Tibial nerve (tissue), 4 donors: ENCODE data around the gene KLHL20. TPM values are rescaled to one million over a fixed set of nuclear protein-coding genes. Genes with fewer than 3 reads are reported as not detected.
"Not testable (repeated sequence)": the region's sequence is repeated elsewhere in the genome, so short reads cannot be mapped to it uniquely, and the experiment has no call there.

Experiments
- DNase-seq, 2 donors: peaks; one replicate each; pipeline ENCODE4 v3.0.0-alpha.2; 2019; ENCODE audit warnings: low spot score in 2 of 2
- H3K27ac ChIP-seq, 4 donors: fragments of 200-600 bp; sonication (generic) in 3 of 4; one replicate each; pipeline ENCODE4 v1.5.1; 2017 to 2019; ENCODE audit warnings: mild to moderate bottlenecking in 1 of 4
- H3K27me3 ChIP-seq, 2 donors: fragments of 200-600 bp; sonication (generic) in 1 of 2; one replicate each; pipeline versions ENCODE4 v1.5.1 to v1.6.0; 2017 to 2019
- H3K36me3 ChIP-seq, 3 donors: fragments of 200-600 bp; sonication (generic); one replicate each; pipeline ENCODE4 v1.5.1; 2018 to 2019
- H3K4me1 ChIP-seq, 4 donors: fragments of 200-600 bp; sonication (generic) in 3 of 4; one replicate each; pipeline ENCODE4 v1.5.1; 2017 to 2019
- H3K4me3 ChIP-seq, 4 donors: fragments of 200-600 bp; sonication (generic) in 3 of 4; one replicate each; pipeline ENCODE4 v1.5.1; 2017 to 2019; ENCODE audit warnings: mild to moderate bottlenecking in 1 of 4, moderate library complexity in 1 of 4
- H3K9me3 ChIP-seq, 4 donors: fragments of 200-600 bp; sonication (generic) in 3 of 4; one replicate each; pipeline ENCODE4 v1.5.1; 2017 to 2019
- EP300 ChIP-seq, 2 donors: sonication (generic); formaldehyde crosslinking; IDR thresholded peaks; one replicate each; pipeline ENCODE4 v1.6.1; 2017; ENCODE audit warnings: antibody characterized with exemption in 2 of 2, mild to moderate bottlenecking in 1 of 2
- POLR2A ChIP-seq, 2 donors: fragments of 450-650 bp; IDR thresholded peaks; one replicate each; pipeline ENCODE4 v1.6.1; 2017; ENCODE audit warnings: antibody characterized with exemption in 2 of 2, mild to moderate bottlenecking in 2 of 2, moderate library complexity in 2 of 2
- WGBS, 2 donors: methylation state at CpG; one replicate each; pipeline ENCODE4 v1.1.5; 2018; 5-methylcytosine and 5-hydroxymethylcytosine counted together
- total RNA-seq, 4 donors: library from RNA; depleted of rRNA; stranded (reverse); fragments of >200 nt; gene quantifications; one replicate each; pipeline ENCODE4 v1.1.0, GENCODE V29; 2016
- TF ChIP-seq, protein P1 (sequence below), 5 experiments: fragments of 200-600 bp in 3 of 5; fragments of 450-650 bp in 2 of 5; sonication (generic) in 3 of 5; IDR thresholded peaks; one replicate each; pipeline ENCODE4 v1.5.1; 2016 to 2019; ENCODE audit warnings: antibody characterized with exemption in 5 of 5, mild to moderate bottlenecking in 3 of 5, moderate library complexity in 2 of 5

The KLHL20 gene
- total RNA-seq, 4 donors from 2014 or later = 19.2 to 64.9 (median 34.6) TPM

- no peak overlapping the region for H3K27ac ChIP-seq
- 91 to 93% methylated on average over 5 of the region's 5 CpGs for WGBS, 2 donors
- no peak overlapping the region for H3K4me3 ChIP-seq
- DNase-seq = no peak
- H3K4me1 ChIP-seq = no peaks in the 10 kb centered on the region
- H3K36me3 ChIP-seq = peaks cover 0 to 74% (median 0%) of the 10 kb centered on the region in 3 donors
- TF ChIP-seq POLR2A (IDR thresholded peaks at IDR 0.05) = no peak
- peaks cover 0 to 16% (median 0%) of the 10 kb centered on the region in 4 donors for H3K9me3 ChIP-seq
- no peaks in the 10 kb centered on the region for H3K27me3 ChIP-seq
Observed at GRCh38 chr1:173775578-173776226, 60.9 kb downstream of the KLHL20 start.

DNA sequence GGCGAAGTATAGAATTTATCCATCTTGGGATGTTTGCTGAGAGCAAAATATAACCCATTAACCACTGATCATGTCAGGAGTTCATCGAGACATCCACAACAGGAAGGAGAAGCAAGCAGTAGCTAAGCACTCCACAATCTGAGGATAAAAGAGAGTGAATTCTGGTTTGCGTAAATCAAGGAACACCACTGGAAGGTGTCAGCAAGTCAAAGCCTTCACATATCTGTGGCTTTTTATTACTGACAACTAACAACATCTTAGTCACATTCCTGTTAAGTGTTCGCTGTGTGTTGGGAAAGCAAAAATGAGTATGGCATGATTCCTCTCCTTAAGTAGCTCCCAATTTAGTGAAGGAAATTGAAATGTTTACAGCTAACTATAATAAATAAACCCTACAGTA lies 65.2 kb downstream of the KLHL20 start:
- no peaks in the 10 kb centered on the region for H3K27me3 ChIP-seq
- DNase-seq = no peak
- TF ChIP-seq POLR2A (IDR thresholded peaks at IDR 0.05) (no peak), EP300 (IDR thresholded peaks at IDR 0.05) (no peak)
- TF ChIP-seq, protein P1, sequence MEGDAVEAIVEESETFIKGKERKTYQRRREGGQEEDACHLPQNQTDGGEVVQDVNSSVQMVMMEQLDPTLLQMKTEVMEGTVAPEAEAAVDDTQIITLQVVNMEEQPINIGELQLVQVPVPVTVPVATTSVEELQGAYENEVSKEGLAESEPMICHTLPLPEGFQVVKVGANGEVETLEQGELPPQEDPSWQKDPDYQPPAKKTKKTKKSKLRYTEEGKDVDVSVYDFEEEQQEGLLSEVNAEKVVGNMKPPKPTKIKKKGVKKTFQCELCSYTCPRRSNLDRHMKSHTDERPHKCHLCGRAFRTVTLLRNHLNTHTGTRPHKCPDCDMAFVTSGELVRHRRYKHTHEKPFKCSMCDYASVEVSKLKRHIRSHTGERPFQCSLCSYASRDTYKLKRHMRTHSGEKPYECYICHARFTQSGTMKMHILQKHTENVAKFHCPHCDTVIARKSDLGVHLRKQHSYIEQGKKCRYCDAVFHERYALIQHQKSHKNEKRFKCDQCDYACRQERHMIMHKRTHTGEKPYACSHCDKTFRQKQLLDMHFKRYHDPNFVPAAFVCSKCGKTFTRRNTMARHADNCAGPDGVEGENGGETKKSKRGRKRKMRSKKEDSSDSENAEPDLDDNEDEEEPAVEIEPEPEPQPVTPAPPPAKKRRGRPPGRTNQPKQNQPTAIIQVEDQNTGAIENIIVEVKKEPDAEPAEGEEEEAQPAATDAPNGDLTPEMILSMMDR (IDR thresholded peaks at IDR 0.05) = no peak
- 95% methylated on average over 4 of the region's 4 CpGs for WGBS, 2 donors
- peaks cover 0 to 16% (median 0%) of the 10 kb centered on the region in 4 donors for H3K9me3 ChIP-seq
- no peaks in the 10 kb centered on the region for H3K4me1 ChIP-seq
- H3K36me3 ChIP-seq = peaks cover 0 to 93% (median 9%) of the 10 kb centered on the region in 3 donors
- H3K4me3 ChIP-seq = no peak overlapping the region
- no peak overlapping the region for H3K27ac ChIP-seq

DNA sequence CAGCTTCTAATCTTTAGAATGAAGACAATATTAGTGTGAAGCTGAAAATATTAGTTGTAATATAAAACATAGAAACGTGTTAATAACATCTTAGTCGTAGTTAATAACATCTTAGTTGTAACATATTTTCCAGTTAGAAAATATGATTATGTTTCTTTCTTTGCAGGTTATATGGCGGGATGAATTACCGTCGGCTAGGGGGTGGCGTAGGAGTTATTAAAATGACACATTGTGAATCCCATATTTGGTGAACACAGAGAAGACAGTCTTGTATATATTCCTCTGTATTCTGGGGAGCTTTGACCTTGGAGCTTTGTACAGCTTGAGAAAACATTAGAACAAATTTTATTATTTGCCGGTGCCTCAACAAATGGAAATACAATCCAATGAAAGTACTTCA lies 70.2 kb downstream of the KLHL20 start:
- Histone ChIP-seq H3K36me3 (peaks cover 0 to 93% (median 9%) of the 10 kb centered on the region in 3 donors), H3K9me3 (no peaks in the 10 kb centered on the region), H3K27me3 (no peaks in the 10 kb centered on the region), H3K4me3 (no peak overlapping the region), H3K4me1 (no peaks in the 10 kb centered on the region), H3K27ac (no peak overlapping the region)
- DNase-seq = no peak
- WGBS, 2 donors = 89 to 90% methylated on average over 7 of the region's 7 CpGs
- no peak for TF ChIP-seq EP300 (IDR thresholded peaks at IDR 0.05)
- TF ChIP-seq, protein P1 (IDR thresholded peaks at IDR 0.05) = no peak
- TF ChIP-seq POLR2A (IDR thresholded peaks at IDR 0.05) = no peak

DNA sequence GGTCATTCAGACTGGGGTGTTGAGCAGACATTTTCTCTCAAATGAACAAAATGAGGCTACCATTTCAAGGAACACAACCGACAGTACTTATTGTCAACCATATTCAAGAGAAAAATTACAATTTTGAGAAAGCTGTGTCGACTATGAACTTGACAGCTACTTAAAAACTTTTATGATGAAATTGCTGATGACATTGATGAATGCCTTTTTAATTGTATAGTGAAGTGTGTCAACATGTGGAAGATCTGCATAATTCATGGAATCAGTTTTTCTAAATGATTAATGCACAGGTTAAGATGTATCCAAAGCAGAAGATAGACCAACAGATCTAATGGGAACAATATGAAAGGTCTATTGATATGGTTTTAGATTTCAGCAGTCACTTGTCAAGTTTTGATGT lies 75.1 kb downstream of the KLHL20 start:
- Histone ChIP-seq H3K27me3 (no peaks in the 10 kb centered on the region), H3K27ac (no peak overlapping the region), H3K4me1 (no peaks in the 10 kb centered on the region), H3K36me3 (peaks cover 0 to 53% (median 0%) of the 10 kb centered on the region in 3 donors), H3K4me3 (no peak overlapping the region), H3K9me3 (no peaks in the 10 kb centered on the region)
- no peak for TF ChIP-seq EP300 (IDR thresholded peaks at IDR 0.05)
- no peak for TF ChIP-seq POLR2A (IDR thresholded peaks at IDR 0.05)
- TF ChIP-seq, protein P1 (IDR thresholded peaks at IDR 0.05) = no peak
- 92 to 97% methylated on average over 2 of the region's 2 CpGs for WGBS, 2 donors
- no peak for DNase-seq

DNA sequence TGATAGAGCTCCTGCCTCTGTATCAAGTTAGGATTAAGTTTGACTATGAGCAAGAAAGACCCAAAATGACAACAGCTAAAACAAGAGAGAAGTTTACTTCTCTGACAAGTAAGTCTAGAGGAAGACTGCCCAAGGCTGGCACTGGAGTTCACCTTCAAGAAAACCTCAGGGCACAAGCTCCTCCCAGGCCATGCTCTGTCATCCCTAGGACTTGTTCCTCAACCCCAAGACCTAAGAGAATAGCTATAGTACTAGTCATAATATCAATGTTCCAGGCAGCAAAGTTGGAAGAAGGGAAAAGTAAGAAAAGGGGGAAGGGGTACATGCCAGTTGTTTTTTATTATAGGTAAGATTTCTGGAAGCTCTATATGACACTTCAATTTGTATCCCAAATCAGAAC lies 83.3 kb downstream of the KLHL20 start:
- peaks cover 0 to 16% (median 1%) of the 10 kb centered on the region in 3 donors for H3K36me3 ChIP-seq
- no peaks in the 10 kb centered on the region for H3K4me1 ChIP-seq
- H3K4me3 ChIP-seq = no peak overlapping the region
- H3K9me3 ChIP-seq = peaks cover 0 to 7% (median 0%) of the 10 kb centered on the region in 4 donors
- no peak overlapping the region for H3K27ac ChIP-seq
- TF ChIP-seq, protein P1 (IDR thresholded peaks at IDR 0.05) = no peak
- TF ChIP-seq POLR2A (IDR thresholded peaks at IDR 0.05) = no peak
- no peak for TF ChIP-seq EP300 (IDR thresholded peaks at IDR 0.05)
- no peak for DNase-seq
- no peaks in the 10 kb centered on the region for H3K27me3 ChIP-seq

DNA sequence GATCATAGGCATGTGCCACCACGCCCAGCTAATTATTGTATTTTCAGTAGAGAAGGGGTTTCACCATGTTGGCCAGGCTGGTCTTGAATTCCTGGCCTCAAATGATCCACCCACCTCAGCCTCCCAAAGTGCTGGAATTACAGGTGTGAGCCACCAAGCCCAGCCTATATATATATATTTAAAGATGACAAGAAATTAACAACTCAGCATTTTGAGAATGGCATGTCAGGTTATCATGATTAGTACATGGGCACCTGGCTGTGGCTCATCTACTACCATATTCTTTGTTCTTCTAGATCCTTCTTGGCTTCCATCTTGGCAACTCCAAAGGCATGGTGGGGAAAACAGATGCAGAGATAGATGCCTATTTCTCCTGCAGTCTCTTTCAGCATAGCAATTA lies 85.2 kb downstream of the KLHL20 start:
- WGBS, 2 donors = 92 to 100% methylated on average over 1 of the region's 1 CpG
- H3K27me3 ChIP-seq, DNase-seq, H3K4me1 ChIP-seq, H3K4me3 ChIP-seq, H3K27ac ChIP-seq, H3K9me3 ChIP-seq: not testable (repeated sequence)
- H3K36me3 ChIP-seq = peaks cover 0 to 20% (median 4%) of the 10 kb centered on the region in 3 donors
